Liver (tissue), 9 donors: ENCODE data around the gene NKX3-2. TPM values are rescaled to one million over a fixed set of nuclear protein-coding genes. Genes with fewer than 3 reads are reported as not detected.

ENCODE experiments used
- DNase-seq: peaks from one replicate; pipeline ENCODE4 v3.0.0-alpha.2; 2017; ENCODE audit warnings: low spot score
- H3K27ac ChIP-seq, 2 donors: one replicate each; pipeline ENCODE4 v1.7.0; 2013; ENCODE audit warnings: inconsistent platforms in 2 of 2, low read length in 2 of 2, control low read depth in 1 of 2, low read depth in 1 of 2, mild to moderate bottlenecking in 1 of 2
- H3K27me3 ChIP-seq, 4 donors: one replicate each; pipeline versions ENCODE4 v1.6.1 to v1.7.0; 2013; ENCODE audit warnings: low read length in 3 of 4, inconsistent platforms in 1 of 4, mild to moderate bottlenecking in 1 of 4, moderate library complexity in 1 of 4; ENCODE audit not compliant: control insufficient read depth in 4 of 4, insufficient read depth in 4 of 4
- H3K36me3 ChIP-seq, 4 donors: one replicate each; pipeline versions ENCODE4 v1.6.1 to v1.7.0; 2013; ENCODE audit warnings: low read length in 3 of 4, mild to moderate bottlenecking in 3 of 4, low read depth in 1 of 4, moderate library complexity in 1 of 4; ENCODE audit not compliant: control insufficient read depth in 4 of 4, insufficient read depth in 3 of 4
- H3K4me1 ChIP-seq, 4 donors: one replicate each; pipeline versions ENCODE4 v1.6.1 to v1.7.0; 2013; ENCODE audit warnings: low read length in 3 of 4, mild to moderate bottlenecking in 3 of 4, moderate library complexity in 1 of 4; ENCODE audit not compliant: control insufficient read depth in 4 of 4, insufficient read depth in 4 of 4
- H3K4me3 ChIP-seq, 3 donors: one replicate each; pipeline versions ENCODE4 v1.6.1 to v1.7.0; 2013; ENCODE audit warnings: low read length in 3 of 3, control low read depth in 1 of 3, low read depth in 1 of 3, mild to moderate bottlenecking in 1 of 3
- H3K9ac ChIP-seq, 2 donors: one replicate each; pipeline ENCODE4 v1.7.0; 2013; ENCODE audit warnings: low read length in 2 of 2, mild to moderate bottlenecking in 2 of 2, moderate library complexity in 2 of 2, control low read depth in 1 of 2, low read depth in 1 of 2
- H3K9me3 ChIP-seq, 4 donors: one replicate each; pipeline versions ENCODE4 v1.6.1 to v1.7.0; 2013; ENCODE audit warnings: low read length in 3 of 4; ENCODE audit not compliant: control insufficient read depth in 4 of 4
- CTCF ChIP-seq: fragments of 150-350 bp; IDR thresholded peaks from 2 replicates; pipeline ENCODE4 v1.5.1; 2017; ENCODE audit warnings: improper control_type of control experiment, low read depth, low read length; ENCODE audit not compliant: missing input control
- EGR1 ChIP-seq, 2 donors: IDR thresholded peaks; 2 replicates each; pipeline ENCODE4 v1.6.1; 2016 to 2018; ENCODE audit warnings: antibody characterized with exemption in 2 of 2, low read depth in 2 of 2
- FOXA1 ChIP-seq: IDR thresholded peaks from 2 replicates; pipeline ENCODE4 v1.6.1; 2016; ENCODE audit warnings: antibody characterized with exemption
- FOXA2 ChIP-seq: IDR thresholded peaks from 2 replicates; pipeline ENCODE4 v1.6.1; 2016; ENCODE audit warnings: antibody characterized with exemption
- GABPA ChIP-seq, 2 donors: IDR thresholded peaks in 1 of 2; conservative IDR thresholded peaks in 1 of 2; 2 replicates each; pipeline ENCODE4 v1.6.1; 2016; ENCODE audit warnings: antibody characterized with exemption in 2 of 2, mild to moderate bottlenecking in 1 of 2, moderate library complexity in 1 of 2
- HNF4A ChIP-seq, 2 donors: conservative IDR thresholded peaks; 2 replicates each; pipeline ENCODE4 v1.6.1; 2016; ENCODE audit warnings: antibody characterized with exemption in 2 of 2, mild to moderate bottlenecking in 2 of 2
- HNF4G ChIP-seq: IDR thresholded peaks from 2 replicates; pipeline ENCODE4 v1.6.1; 2016; ENCODE audit warnings: antibody characterized with exemption
- JUND ChIP-seq, 2 donors: IDR thresholded peaks; 2 replicates each; pipeline ENCODE4 v1.6.1; 2016; ENCODE audit warnings: antibody characterized with exemption in 2 of 2
- MAX ChIP-seq: IDR thresholded peaks from 2 replicates; pipeline ENCODE4 v1.6.1; 2016; ENCODE audit warnings: antibody characterized with exemption
- NR2F2 ChIP-seq: IDR thresholded peaks from 2 replicates; pipeline ENCODE4 v1.6.1; 2016; ENCODE audit warnings: antibody characterized with exemption
- RAD21 ChIP-seq, 2 donors: IDR thresholded peaks; 2 replicates each; pipeline ENCODE4 v1.6.1; 2016; ENCODE audit warnings: antibody characterized with exemption in 2 of 2, mild to moderate bottlenecking in 2 of 2
- REST ChIP-seq: IDR thresholded peaks from 2 replicates; pipeline ENCODE4 v1.6.1; 2016; ENCODE audit warnings: antibody characterized with exemption, mild to moderate bottlenecking
- RXRA ChIP-seq, 2 donors: IDR thresholded peaks; 2 replicates each; pipeline ENCODE4 v1.6.1; 2017 to 2018; ENCODE audit warnings: antibody characterized with exemption in 2 of 2, mild to moderate bottlenecking in 1 of 2
- SP1 ChIP-seq: IDR thresholded peaks from 2 replicates; pipeline ENCODE4 v1.6.1; 2018; ENCODE audit warnings: antibody characterized with exemption, mild to moderate bottlenecking
- TAF1 ChIP-seq: conservative IDR thresholded peaks from 2 replicates; pipeline ENCODE4 v1.6.1; 2016; ENCODE audit warnings: antibody characterized with exemption, mild to moderate bottlenecking
- YY1 ChIP-seq: IDR thresholded peaks from 2 replicates; pipeline ENCODE4 v1.6.1; 2016; ENCODE audit warnings: antibody characterized with exemption, mild to moderate bottlenecking
- ZBTB33 ChIP-seq: IDR thresholded peaks from 2 replicates; pipeline ENCODE4 v1.6.1; 2016; ENCODE audit warnings: antibody characterized with exemption
- WGBS: extraction: QIAGEN DNeasy Blood & Tissue Kit; methylation state at CpG from one replicate; pipeline ENCODE4 v1.1.7; 2013; 5-methylcytosine and 5-hydroxymethylcytosine counted together
- polyA plus RNA-seq, 2 donors: library from polyadenylated mRNA; stranded (reverse) in 1 of 2; unstranded in 1 of 2; fragments of 200-250 nt in 1 of 2; fragments of >200 nt in 1 of 2; fragmentation: Nextera tagmentation in 1 of 2; extraction: Ambion mirVana in 1 of 2; gene quantifications; one replicate each; pipeline versions ENCODE4 v1.2.1 to v1.2.3, GENCODE V29; 2013 to 2015
- total RNA-seq, 2 donors: library from RNA; depleted of rRNA; stranded (reverse); fragments of >200 nt; gene quantifications; one replicate each; pipeline ENCODE4 v1.2.3, GENCODE V29; 2014
- TF ChIP-seq, protein P1 (sequence below): IDR thresholded peaks from 2 replicates; pipeline ENCODE4 v1.6.1; 2016; ENCODE audit warnings: antibody characterized with exemption
- donor health status: healthy.
- donor health status: healthy.
- donor health status: healthy.
- donor health status: healthy.
- donor health status: healthy.

The NKX3-2 gene
- total and polyA plus RNA-seq, 4 donors = not detected

DNA sequence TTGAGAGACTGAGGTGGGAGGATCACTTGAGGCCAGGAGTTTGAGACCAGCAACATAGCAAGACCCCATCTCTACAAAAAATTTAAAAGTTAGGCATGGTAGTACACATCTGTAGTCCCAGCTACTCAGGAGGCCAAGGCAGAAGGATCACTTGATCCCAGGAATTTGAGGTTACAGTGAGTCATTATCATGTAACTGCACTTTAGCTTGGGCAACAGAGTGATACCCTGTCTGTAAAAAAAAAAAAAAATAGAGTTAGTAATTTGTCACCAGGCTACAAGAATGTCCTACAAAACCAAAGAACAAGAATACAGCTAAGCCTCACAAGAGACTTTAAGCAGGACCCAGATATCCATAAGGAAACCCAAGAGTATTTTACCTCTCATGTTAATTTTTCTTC, 33.2 kb downstream of the NKX3-2 start (continued):
- TF ChIP-seq CTCF = no peak

DNA sequence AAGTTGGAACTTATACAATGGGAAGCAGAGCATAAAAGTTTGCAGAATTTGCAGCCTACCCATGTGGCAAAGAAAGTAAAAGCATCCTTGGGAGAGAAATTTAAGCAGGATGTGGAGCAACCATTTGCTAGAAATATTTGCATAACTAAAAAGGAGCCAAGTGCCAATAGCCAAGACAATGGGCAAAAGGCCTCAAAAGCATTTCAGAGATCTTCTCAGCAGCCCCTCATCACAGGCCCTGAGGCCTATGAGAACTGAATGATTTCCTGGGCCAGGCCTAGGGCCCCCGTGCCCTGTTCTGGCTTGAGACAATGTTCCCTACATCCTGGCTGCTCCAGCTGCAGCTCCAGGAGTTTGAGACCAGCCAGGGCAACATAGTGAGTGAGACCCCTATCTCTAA, 34.9 kb downstream of the NKX3-2 start:
- H3K9ac ChIP-seq = no peak overlapping the region
- H3K36me3 ChIP-seq = no peaks in the 10 kb centered on the region
- WGBS = 94% methylated on average over 1 of the region's 1 CpG
- H3K9me3 ChIP-seq = no peaks in the 10 kb centered on the region
- H3K4me3 ChIP-seq = no peak overlapping the region
- peaks cover 0 to 2% (median 0%) of the 10 kb centered on the region in 4 donors for H3K4me1 ChIP-seq
- TF ChIP-seq JUND (IDR thresholded peaks at IDR 0.05) = no peak
- no peak for TF ChIP-seq RXRA (IDR thresholded peaks at IDR 0.05)
- no peak for TF ChIP-seq RAD21 (IDR thresholded peaks at IDR 0.05)
- no peak for TF ChIP-seq EGR1 (IDR thresholded peaks at IDR 0.05; ENCODE audit: low read depth in 2 of 2)
- DNase-seq = no peak
- peaks cover 0 to 9% (median 0%) of the 10 kb centered on the region in 4 donors for H3K27me3 ChIP-seq
- H3K27ac ChIP-seq = no peak overlapping the region

GRCh38 chr4:13504374-13504773, 39.9 kb downstream of the NKX3-2 start:
- Histone ChIP-seq H3K9ac (no peak overlapping the region), H3K4me3 (no peak overlapping the region), H3K9me3 (no peaks in the 10 kb centered on the region), H3K4me1 (peaks cover 0 to 2% (median 0%) of the 10 kb centered on the region in 4 donors), H3K36me3 (no peaks in the 10 kb centered on the region), H3K27me3 (no peaks in the 10 kb centered on the region), H3K27ac (no peak overlapping the region)
- 90% methylated on average over 5 of the region's 5 CpGs for WGBS
- TF ChIP-seq, protein P1, sequence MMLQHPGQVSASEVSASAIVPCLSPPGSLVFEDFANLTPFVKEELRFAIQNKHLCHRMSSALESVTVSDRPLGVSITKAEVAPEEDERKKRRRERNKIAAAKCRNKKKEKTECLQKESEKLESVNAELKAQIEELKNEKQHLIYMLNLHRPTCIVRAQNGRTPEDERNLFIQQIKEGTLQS = no peak
- TF ChIP-seq TAF1 = no peak
- no peak for TF ChIP-seq NR2F2
- no peak for TF ChIP-seq FOXA2
- TF ChIP-seq MAX = no peak
- TF ChIP-seq HNF4A (conservative IDR thresholded peaks at IDR 0.05) = no peak
- TF ChIP-seq YY1 = no peak
- no peak for TF ChIP-seq RXRA (IDR thresholded peaks at IDR 0.05)
- no peak for TF ChIP-seq CTCF
- no peak for TF ChIP-seq SP1
- TF ChIP-seq RAD21 (IDR thresholded peaks at IDR 0.05) = no peak
- TF ChIP-seq REST = no peak
- no peak for TF ChIP-seq EGR1 (IDR thresholded peaks at IDR 0.05; ENCODE audit: low read depth in 2 of 2)
- TF ChIP-seq FOXA1 = no peak
- TF ChIP-seq GABPA (IDR thresholded peaks at IDR 0.05 in 1 of 2, conservative IDR thresholded peaks at IDR 0.05 in 1 of 2) = no peak
- TF ChIP-seq HNF4G = no peak
- no peak for TF ChIP-seq JUND (IDR thresholded peaks at IDR 0.05)
- TF ChIP-seq ZBTB33 = no peak
- no peak for DNase-seq
